HG02759 (cell line): Measurements from ENCODE around the gene GABBR2.
"Not testable (repeated sequence)": the region's sequence is repeated elsewhere in the genome, so short reads cannot be mapped to it uniquely, and the experiment has no call there.

ENCODE experiments used
- ATAC-seq: cut with Tn5 transposase; IDR thresholded peaks from one replicate; pipeline ENCODE4 v1.9.1; 2021; ENCODE audit warnings: mild to moderate bottlenecking, moderate library complexity; ENCODE audit not compliant: unreplicated experiment

The GABBR2 gene

DNA sequence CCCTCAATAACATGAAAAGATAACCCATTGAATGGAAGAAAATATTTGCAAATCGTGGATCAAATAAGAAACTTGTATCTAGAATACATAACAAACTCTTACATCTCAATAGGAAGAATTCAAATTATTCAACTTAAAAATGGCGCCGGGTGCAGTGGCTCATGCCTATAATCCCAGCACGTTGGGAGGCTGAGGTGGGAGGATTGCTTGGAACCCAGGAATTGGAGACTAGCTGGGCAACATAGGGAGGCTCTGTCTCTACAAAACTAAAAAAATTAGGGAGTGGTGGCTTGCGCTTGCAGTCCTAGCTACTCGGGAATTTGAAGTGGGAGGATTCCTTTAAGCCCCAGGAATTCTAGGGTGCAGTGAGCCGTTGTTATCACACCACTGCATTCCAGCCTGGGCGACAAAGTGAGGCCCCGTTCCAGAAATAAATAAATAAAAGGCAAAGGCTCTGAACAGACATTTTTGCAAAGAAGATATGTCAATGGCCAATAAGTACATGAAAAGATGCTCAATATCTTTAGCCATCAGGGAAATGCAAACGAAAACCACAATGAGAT is 431.7 kb downstream of the GABBR2 start:
- ATAC-seq = no peak

- ATAC-seq = no peak
These were observed 433.6 kb downstream of the GABBR2 start for GRCh38 chr9:98275159-98275558.

- ATAC-seq = no peak
These were observed 436.7 kb downstream of the GABBR2 start for GRCh38 chr9:98272083-98272482.

- ATAC-seq = no peak
These were observed 437.3 kb downstream of the GABBR2 start for GRCh38 chr9:98271479-98271878.

DNA sequence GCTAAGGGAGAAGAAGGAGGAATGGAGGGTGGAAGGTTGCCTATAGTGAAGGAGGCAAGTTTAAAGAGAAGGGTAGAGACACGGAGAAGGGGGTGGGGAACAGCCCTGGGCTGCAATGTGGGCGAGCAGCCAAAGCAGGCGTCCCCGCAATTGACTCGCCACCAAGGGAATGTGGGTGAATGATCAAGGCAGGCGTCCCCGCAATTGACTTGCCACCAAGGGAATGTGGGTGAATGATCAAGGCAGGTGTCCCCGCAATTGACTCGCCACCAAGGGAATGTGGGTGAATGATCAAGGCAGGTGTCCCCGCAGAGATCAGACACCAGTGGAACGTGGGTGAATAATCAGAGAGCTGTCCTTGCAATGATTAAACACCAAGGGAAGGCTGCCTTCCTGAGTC is 438.5 kb downstream of the GABBR2 start:
- ATAC-seq = not testable (repeated sequence)

DNA sequence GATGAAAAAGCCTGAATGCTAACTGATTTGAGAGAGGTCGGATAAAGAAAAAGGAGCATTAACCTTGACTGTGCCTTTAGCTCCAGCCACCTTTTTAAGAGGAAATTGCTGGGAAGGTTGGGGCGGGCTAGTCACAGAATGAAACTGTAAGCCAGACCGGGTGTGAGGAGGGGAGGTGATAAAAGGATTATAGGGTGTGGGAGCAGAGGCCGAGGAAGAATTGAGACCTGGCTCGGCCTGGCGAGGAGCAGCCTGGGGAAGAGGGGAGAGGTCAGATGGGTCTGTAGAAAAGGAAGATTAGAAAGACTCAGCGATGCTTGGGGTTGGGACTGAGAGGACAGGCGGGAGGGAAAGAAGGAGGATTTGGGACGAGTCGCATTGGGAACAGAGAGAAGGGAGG is 439.1 kb downstream of the GABBR2 start:
- ATAC-seq = not testable (repeated sequence)

DNA sequence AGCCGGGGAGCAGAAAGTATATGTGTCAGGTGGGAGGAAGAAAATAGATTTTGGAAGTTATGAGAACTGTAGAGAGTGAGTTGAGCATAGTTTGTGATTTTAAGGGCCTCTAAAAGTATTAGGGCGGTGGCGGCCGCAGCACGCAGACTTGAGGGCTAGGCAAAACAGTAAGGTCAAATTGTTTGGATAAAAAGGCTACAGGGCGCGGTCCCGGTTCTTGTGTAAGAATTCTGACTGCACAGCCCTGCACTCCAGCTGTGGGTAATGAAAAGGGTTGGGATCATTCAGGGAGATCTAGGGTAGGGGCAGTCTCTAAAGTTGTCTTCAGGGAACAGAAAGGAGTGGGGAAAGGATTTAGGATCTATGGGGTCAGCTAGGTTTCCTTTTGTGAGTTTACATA is 441.2 kb downstream of the GABBR2 start:
- ATAC-seq = not testable (repeated sequence)

DNA sequence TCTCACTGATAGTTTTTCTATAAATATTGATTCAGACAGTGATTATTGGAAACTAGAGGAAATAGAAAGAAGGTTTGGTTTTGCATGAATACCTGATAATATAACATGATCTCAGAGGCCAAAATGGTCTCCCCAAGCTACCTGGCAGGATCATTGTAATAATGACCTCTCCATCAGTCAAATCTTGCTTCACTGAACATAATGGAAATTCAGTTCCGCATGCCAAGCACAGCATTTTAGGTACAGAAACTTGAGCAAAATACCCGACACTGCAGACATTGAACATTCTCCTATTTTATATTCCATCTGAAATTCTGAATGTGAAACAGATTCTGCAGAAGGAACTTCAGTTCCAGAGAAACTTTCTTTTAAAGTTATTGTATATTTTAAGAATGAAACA is 444.2 kb downstream of the GABBR2 start:
- ATAC-seq = no peak

DNA sequence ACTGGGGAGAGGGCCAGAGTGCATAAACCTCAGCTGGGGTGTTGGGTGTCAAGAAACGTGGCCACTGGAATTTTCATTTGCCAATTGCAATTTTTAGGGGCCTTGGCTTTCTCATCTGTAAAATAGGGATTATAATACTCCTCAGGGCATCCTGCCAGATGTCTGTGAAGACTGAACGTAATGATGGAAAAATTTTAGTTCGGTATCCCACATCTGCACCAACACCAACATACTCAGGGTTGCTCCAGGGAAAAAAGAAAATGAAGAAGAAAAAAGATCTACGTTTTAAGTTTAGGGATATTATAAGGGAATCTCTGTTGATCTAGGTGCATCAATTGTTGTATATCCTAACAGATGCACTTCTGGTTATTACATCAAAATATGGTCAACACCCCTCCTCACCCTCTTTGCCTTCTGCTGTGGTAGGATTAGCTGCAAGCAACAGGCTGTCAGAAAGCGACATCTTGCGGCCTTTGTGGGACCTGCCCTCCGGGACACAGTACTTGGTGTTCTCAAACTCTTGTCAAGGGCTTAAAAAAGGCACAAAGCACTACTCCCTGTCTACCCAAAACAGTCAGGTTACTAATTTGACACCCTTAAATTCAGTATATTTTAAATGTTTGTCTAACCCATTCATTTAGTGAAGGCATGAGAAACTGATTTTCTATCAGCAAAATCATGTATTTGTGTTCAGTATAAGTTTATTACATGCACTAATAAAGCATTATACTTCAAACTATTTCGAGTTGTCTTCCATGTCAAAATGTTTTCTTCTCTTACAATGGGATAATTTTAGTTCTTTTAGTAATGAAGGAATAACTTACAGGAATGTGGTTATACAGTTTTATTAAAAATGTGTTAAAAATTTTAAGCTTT is 445.0 kb downstream of the GABBR2 start:
- peak; percentile 81 for ATAC-seq

- ATAC-seq = no peak
These were observed 445.7 kb downstream of the GABBR2 start for GRCh38 chr9:98263080-98263479.

DNA sequence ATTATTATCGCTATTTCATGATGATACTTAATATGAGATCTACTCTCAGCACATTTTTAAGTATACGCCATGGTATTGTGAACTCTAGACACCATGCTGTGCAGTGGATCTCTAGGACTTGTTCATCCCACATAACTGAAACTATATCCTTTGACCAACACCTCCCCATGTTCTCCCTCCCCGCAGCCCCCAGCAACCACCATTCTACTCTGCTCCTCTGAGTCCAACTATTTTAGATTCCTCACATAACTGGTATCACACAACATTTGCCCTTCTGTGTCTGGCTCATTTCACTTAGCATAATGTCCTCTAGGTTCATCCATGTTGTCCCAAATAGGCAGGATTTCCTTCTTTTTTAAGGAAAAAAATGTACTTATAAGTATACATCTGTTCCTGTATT is 446.7 kb downstream of the GABBR2 start:
- no peak for ATAC-seq

GRCh38 chr9:98260635-98261034 is 448.1 kb downstream of the GABBR2 start:
- ATAC-seq = no peak

DNA sequence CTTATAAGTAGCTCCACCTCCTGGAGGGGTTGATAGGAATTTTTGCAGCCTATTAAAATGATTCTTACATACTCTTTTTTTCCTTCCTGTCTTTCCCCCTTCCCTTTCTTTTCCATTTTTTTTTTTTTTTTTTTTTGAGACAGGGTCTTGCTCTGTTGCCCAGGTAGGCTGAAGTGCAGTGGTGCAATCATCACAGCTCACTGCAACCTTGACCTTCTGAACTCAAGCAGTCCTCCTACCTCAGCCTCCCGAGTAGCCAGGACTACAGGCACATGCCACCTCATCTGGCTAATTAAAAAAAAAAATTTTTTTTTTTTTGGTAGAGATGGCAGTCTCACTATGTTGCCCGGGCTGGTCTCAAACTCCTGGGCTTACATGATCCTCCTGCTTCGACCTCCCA is 448.9 kb downstream of the GABBR2 start:
- no peak for ATAC-seq

DNA sequence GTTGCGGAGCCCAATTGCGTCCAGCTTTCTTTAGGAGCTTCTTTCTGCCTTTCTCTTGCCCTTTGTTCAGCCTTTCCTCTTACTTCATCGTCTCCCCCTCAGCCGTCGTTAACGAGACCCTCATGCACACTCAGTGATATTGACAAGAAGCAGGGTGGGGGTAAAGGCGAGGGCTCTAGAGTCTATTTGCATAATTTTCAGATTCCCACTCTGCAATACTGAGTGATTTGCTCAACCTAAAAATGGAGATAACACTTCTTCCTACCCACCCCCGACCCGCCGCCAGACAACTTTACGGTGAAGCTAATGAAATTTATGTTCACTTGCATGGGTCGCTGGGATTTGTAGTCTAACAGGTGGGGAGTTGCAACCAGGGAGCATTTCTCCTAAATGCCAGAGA is 452.0 kb downstream of the GABBR2 start:
- no peak for ATAC-seq

GRCh38 chr9:98255578-98256296 is 453.0 kb downstream of the GABBR2 start, which contains the start of gene TBC1D2:
Gene TBC1D2 (minus strand): TSS chr9:98255649. CDS start chr9:98255541, 108 bp downstream.
- peak; percentile 91 for ATAC-seq

DNA sequence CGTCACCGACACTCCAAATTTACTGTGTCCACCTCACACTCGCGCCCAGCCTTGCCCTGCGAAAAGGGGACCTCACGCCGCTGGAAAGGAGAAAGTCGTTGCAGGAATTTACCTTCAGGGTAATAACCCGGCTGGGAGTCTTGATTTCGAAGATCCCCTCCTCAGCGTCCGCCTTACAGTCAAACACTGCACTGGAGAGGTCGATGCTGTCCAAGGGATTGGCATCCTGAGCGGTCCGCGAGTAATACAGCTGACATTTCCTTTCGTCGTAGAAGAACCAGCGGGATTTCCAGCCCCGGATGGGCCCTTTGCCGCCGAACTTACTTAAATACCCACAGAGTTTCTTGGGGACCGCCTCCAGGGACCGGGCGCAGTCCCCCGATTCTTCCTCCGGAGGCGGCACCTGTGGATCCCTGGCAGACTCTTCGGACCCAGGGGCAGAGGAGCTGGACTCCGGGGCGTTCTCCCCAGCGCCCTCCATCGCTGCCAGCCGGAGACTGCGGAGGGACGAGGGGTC is 453.6 kb downstream of the GABBR2 start:
- ATAC-seq = peak; percentile 24

- ATAC-seq = no peak
These were observed 454.3 kb downstream of the GABBR2 start for GRCh38 chr9:98254228-98255060.

DNA sequence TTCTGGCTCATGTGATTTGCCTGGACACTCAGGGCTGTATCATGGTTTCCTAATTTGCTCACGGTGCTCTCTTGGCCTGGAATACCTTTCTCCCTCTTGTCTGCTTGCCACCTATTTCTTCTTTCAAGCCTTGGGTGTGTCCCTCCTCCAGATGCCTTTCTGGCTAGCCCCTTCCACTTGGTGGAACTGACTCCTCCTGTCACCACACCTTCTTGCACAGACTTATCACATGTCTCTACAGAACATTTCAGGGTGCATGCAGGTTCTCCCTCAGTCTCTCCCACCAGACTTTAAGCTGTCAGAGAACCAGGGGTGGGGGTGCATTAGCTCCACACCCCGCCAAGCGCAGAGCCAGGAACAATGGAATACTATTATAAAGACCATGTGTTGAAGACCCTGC is 455.2 kb downstream of the GABBR2 start:
- ATAC-seq = no peak

- no peak for ATAC-seq
These were observed 457.2 kb downstream of the GABBR2 start for GRCh38 chr9:98251551-98251950.

GRCh38 chr9:98249771-98250170 is 459.0 kb downstream of the GABBR2 start:
- ATAC-seq = no peak
